GM21360 (cell line): ENCODE data around the gene ALKBH2.

Experiments
- ATAC-seq: cut with Tn5 transposase; IDR thresholded peaks from one replicate; pipeline ENCODE4 v1.9.1; 2021; ENCODE audit warnings: mild to moderate bottlenecking, moderate library complexity; ENCODE audit not compliant: unreplicated experiment

ALKBH2 gene

DNA sequence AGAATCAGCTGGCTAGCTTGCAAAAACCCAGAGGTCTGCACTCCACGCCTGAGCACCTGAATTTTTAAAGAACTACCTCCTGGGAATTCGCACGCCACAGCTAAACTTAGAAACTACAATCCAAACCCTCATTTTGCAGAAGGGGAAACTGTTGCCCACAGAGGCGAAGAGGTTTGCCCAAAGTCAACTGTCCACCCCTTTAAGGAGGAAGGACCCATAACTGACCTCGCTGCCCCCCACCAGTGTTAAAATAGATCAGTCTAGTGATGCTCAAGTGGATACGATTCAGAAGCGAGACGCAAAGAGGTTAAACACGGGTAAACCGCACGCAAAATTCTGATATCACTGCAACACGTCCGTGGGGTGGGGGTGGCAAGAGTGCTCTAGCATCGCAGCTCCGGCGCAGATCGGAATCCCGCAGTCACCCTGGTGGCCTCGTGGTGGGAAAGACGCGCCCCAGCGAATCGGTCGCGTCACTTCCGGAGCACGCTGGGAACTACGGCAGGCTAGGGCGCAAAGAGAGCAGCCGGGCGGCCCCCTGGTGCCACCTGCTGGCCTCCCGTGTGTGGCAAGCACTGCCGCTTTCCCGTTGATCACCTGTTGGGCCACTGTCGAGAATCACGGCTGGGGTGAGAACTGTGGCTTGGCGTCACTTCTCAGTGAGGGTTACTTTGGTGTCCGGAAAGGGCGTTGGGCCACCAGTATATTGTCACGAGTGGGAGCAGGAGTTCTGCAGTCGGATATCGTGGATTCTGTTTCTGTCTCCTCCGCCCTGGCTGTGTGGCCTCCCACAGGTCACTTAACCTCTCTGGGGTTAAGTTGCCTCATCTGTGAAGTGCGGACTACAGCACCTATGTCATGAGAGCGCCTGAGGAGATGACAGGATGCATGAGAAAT, at the start of gene ALKBH2:
Gene ALKBH2 (minus strand): TSS at position 451 of the 897 bp plus-strand sequence. CDS start 686 bp downstream, outside the sequence.
- ATAC-seq, result peak; percentile 68

- no peak for ATAC-seq
Observed at GRCh38 chr12:109140560-109140959, 47.3 kb upstream of the ALKBH2 start.

DNA sequence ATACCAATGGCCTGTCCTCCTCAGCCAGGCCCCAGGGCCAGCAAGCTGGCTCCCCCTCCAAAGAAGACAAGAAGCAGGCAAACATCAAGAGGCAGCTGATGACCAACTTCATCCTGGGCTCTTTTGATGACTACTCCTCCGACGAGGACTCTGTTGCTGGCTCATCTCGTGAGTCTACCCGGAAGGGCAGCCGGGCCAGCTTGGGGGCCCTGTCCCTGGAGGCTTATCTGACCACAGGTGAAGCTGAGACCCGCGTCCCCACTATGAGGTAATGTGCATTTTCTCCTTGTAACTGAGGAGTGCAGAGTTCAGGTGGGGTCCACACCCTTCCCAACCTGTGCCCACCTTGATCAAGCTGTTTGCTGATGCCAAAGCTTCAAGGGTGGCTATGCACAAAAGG, 46.5 kb upstream of the ALKBH2 start:
- ATAC-seq, result no peak

- no peak for ATAC-seq
Observed at GRCh38 chr12:109139360-109139759, 46.1 kb upstream of the ALKBH2 start.

- ATAC-seq, result no peak
Observed at GRCh38 chr12:109137055-109137454, 43.8 kb upstream of the ALKBH2 start.

DNA sequence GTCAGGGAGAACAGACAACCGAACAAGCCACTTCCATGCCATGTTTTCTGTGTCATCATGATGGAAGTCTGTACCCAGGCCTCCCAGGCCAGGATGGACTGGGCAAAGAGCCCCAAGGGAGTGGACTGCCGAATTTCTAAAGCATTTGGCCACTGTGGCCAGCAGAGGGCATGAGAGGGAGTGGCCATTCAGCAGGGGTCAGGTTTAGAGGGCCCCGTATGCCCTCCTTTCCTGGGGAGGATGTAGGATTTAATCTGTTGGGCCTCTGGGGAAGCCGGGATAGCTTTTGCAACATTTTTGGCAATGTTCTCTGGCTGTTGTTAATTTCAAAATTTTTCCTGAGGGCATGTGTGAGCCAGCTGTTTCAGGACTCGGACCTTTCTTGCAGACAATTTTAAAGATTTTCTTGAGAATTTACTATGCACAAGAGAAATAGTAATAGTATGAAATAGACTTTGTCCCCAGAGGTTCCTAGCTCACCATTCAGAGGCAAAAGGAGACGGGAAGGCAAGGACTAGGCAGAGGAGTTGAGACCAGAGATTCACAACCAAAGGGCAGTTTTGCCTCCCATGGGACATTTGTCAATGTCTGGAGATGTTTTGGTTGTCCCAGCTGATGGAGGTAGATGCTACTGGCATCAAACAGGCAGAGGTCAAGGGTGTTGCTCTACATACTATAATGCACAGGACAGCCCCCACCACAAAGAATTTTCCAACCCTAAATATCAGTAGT, 41.1 kb upstream of the ALKBH2 start:
- ATAC-seq, result no peak

GRCh38 chr12:109131154-109132050, 38.1 kb upstream of the ALKBH2 start:
- ATAC-seq, result no peak

- no peak for ATAC-seq
Observed at GRCh38 chr12:109130297-109131153, 37.3 kb upstream of the ALKBH2 start.

DNA sequence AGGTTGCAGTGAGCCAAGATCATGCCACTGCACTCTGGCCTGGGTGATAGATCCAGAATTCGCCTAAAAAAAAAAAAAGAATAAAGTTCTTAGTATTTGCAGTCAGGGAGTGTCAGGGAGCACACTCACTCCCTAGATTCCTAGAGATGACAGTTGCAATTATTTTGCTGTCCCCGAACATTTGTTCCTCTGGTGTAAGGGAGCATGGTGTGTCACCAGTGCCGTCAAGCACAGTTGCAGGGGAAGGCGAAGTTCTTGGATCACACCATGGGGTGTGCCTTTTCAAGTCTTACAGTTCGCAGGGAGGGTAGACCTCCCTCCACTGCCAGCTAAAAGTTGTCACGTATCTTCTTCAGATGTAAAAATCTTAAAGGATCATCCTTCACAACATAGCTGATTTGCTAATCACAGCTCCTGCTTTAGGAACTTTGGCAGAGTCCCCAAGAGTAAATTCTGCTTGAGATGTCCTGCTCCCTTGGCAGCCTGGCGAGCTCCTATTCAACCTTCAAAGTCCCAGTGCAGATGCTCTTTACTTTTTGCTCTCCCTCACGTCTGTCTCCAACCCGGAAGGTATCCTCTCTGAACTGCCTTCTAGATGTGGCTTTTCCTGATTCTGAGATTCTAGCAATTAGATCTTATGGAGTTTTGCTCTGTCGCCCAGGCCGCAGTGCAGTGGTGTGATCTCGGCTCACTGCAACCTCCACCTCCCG, 34.4 kb upstream of the ALKBH2 start:
- ATAC-seq, result no peak

DNA sequence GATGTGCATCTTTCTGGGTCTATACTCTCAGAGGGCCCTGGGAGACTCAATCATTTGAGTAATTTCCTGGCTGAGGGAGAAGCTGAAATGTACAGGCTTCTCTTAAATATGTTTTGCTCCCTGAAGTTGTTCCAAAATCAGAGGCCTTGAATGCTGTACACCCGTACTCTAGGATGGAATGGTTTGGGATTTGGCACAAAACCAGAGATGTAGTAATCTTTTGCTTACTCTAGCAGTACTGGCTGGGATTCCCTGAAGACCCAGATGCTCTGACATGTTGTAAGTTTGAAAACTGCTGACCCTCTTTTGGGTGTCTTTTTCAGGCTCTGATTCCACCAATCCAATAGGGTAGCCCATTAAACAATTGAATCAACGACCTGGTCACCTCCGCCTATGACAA, 33.5 kb upstream of the ALKBH2 start:
- ATAC-seq, result no peak

GRCh38 chr12:109125791-109126190, 32.5 kb upstream of the ALKBH2 start:
- no peak for ATAC-seq

DNA sequence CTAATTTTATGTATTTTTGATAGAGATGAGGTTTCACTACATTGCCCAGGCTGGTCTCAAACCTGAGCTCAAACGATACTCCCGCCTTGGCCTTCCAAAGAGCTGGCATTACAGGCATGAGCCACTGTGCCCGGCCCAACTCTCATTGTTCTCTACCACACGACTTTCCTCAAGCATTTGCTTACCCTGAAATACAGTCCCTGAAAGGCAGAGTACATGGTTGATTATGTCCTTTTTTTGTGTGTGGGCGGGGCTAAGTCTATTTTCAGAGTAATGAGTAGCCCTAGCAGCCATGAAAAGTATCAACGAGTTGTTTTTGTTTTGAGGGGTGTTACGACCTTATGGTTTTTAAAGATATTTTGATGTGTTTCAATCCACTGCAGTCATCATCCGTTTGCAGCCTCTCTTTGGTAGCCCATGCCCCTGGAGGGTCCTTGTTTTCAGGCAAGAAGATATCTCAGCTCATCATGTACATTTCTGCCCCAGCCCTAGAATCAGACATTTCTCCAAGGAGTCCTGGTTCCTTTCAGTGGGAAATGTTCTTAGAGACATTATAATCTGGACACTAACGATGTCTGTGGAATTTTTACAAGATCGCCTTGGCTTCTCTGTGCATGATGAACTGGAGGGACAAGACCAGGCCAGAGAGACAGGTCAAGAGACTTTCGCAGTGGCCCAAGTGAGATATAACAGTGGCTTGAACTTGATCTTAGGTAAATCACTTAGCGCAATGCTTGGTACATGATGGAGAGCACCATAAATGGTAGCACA, 31.8 kb upstream of the ALKBH2 start:
- ATAC-seq, result no peak

DNA sequence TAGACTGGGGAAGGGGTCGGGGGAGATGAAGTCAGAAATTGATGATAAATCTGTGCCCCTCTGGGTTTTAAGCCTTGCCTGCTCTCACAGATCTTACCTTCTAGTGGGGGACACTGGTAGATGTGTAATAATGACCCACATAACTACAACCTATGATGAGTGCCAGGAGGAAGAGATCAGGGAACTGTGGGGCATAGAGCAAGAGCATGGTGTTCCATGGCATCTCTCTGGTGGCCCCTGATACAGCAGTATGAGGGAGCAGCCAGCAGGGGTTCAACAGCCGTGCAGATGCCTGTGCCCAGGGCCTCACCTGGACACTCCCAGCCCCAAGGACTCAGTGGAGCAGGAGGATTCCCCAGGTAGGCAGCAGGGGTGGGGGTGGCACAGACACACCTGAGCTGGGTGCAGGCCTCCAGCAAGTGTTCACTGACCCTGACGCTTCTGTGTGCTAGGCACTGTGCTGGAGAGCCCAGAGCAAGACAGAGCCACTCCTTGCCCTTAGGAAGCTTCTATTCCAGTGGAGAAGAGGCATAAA, 28.1 kb upstream of the ALKBH2 start:
- no peak for ATAC-seq

- no peak for ATAC-seq
Observed at GRCh38 chr12:109120557-109120956, 27.3 kb upstream of the ALKBH2 start.

- no peak for ATAC-seq
Observed at GRCh38 chr12:109120095-109120494, 26.8 kb upstream of the ALKBH2 start.

GRCh38 chr12:109116611-109116949, 23.3 kb upstream of the ALKBH2 start:
- ATAC-seq, result no peak

DNA sequence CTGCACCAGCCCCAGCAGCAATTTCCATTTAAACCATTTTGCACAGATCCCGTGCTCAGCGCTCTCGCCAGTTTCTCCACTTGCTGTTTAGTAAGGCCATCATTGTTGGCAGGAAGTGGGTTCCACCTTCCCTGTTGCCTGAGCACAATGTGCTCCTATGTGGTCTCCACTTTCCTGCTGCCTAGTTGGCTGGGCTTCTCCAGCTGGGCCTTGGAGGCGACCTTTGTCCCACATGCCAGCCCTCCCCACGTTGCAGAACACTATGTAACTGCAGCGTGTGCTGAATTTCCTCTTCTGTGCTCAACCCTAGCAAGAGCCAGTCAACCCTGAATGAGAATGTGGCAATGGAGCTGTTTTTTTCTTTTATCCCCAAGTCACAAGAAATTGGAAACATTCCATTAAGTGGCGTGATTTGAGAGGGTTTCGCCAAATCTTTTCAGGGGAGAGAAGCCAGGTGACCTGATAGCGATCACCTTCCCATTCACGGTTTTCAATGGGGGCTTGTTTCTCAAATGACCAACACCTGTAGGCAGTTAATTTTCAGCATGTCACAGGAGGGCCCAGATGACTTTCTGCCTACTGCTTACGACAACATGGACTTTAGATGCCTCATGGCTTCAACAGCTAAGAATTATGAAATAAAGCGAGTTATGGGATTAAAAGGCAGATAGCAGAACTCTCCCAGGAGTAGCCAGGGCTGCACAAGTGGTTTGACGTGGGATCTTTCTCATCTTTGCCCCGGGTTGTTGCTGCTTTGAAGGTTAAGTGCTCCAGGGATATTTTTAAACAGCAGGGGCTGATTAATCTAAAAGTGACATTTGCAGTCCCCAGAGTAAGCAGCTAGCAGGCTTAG, 22.7 kb upstream of the ALKBH2 start, which contains the start of gene ACACB:
Gene ACACB (plus strand): TSS at position 830 of the 853 bp plus-strand sequence. CDS start 22,819 bp downstream, outside the sequence.
- no peak for ATAC-seq

DNA sequence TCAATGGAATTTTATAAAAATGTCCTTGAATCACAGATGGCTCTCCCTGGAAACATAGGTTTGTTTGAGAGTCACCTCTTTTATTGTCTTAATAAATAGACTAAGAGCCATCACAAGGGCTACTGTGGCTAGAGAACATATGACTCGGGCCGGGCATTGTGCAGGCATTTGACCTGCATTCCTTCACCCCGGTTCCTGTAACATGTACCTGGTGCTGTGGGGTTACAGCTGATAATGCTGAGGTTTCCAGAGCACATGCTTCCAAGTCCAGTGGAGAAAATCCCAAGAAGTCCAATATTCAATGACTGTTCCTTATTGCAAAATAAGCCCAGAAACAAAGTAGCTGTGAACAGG, 22.1 kb upstream of the ALKBH2 start:
- ATAC-seq, result no peak
